HG02763 (cell line): ENCODE results near the gene DCLRE1A.

Experiments
- ATAC-seq: cut with Tn5 transposase; IDR thresholded peaks from one replicate; pipeline ENCODE4 v1.9.1; 2021; ENCODE audit warnings: mild to moderate bottlenecking, moderate library complexity; ENCODE audit not compliant: unreplicated experiment

The DCLRE1A gene

GRCh38 chr10:113854013-113854760 lies at the start of gene DCLRE1A, which contains the start of gene NHLRC2:
Gene DCLRE1A (minus strand): TSS chr10:113854082. CDS start chr10:113853182, 900 bp downstream.
Gene NHLRC2 (plus strand): TSS chr10:113854661. CDS start chr10:113854873, 212 bp downstream.
- peak; percentile 48 for ATAC-seq

- ATAC-seq, result no peak
Measured at GRCh38 chr10:113899952-113900598, 46.2 kb upstream of the DCLRE1A start.

- ATAC-seq, result no peak
Measured at GRCh38 chr10:113897693-113898618, 44.1 kb upstream of the DCLRE1A start.

GRCh38 chr10:113895018-113895417 lies 41.1 kb upstream of the DCLRE1A start:
- ATAC-seq, result no peak

- no peak for ATAC-seq
Measured at GRCh38 chr10:113894581-113894980, 40.7 kb upstream of the DCLRE1A start.

GRCh38 chr10:113893570-113893969 lies 39.7 kb upstream of the DCLRE1A start:
- ATAC-seq, result no peak

- ATAC-seq, result no peak
Measured at GRCh38 chr10:113891476-113891875, 37.6 kb upstream of the DCLRE1A start.

- ATAC-seq, result no peak
Measured at GRCh38 chr10:113890769-113891168, 36.9 kb upstream of the DCLRE1A start.

GRCh38 chr10:113889911-113890310 lies 36.0 kb upstream of the DCLRE1A start:
- ATAC-seq, result no peak

- no peak for ATAC-seq
Measured at GRCh38 chr10:113882240-113882639, 28.4 kb upstream of the DCLRE1A start.

GRCh38 chr10:113880236-113880635 lies 26.4 kb upstream of the DCLRE1A start:
- no peak for ATAC-seq

- peak; percentile 71 for ATAC-seq
Measured at GRCh38 chr10:113879691-113880090, 25.8 kb upstream of the DCLRE1A start.

- ATAC-seq, result no peak
Measured at GRCh38 chr10:113876461-113876860, 22.6 kb upstream of the DCLRE1A start.

GRCh38 chr10:113875212-113875611 lies 21.3 kb upstream of the DCLRE1A start:
- no peak for ATAC-seq

GRCh38 chr10:113872139-113873030 lies 18.5 kb upstream of the DCLRE1A start:
- ATAC-seq, result no peak

- ATAC-seq, result no peak
Measured at GRCh38 chr10:113869789-113870188, 15.9 kb upstream of the DCLRE1A start.

- ATAC-seq, result no peak
Measured at GRCh38 chr10:113867904-113868303, 14.0 kb upstream of the DCLRE1A start.

- ATAC-seq, result no peak
Measured at GRCh38 chr10:113866551-113867394, 12.9 kb upstream of the DCLRE1A start.

- ATAC-seq, result no peak
Measured at GRCh38 chr10:113865901-113866300, 12.0 kb upstream of the DCLRE1A start.
